HepG2 (cell line): ENCODE results near the gene FANCD2. TPM values are rescaled to one million over a fixed set of nuclear protein-coding genes. Genes with fewer than 3 reads are reported as not detected.
A peak's percentile ranks its signal among the peaks of the same experiment; 100 is the strongest.

Experiments used
- ARID2 ChIP-seq: sonication (generic); formaldehyde crosslinking; IDR thresholded peaks from 2 replicates; pipeline ENCODE4 v1.8.1; 2022; ENCODE audit warnings: mild to moderate bottlenecking, missing genetic modification reagents, borderline replicate concordance
- ARID4A ChIP-seq: sonication (generic); formaldehyde crosslinking; IDR thresholded peaks from 2 replicates; pipeline ENCODE4 v1.5.0; 2020; ENCODE audit warnings: mild to moderate bottlenecking, missing genetic modification reagents, borderline replicate concordance
- CEBPB ChIP-seq: IDR thresholded peaks from 2 replicates; pipeline ENCODE4 v1.6.1; 2011; ENCODE audit warnings: low read depth, low read length, improper control_type of control experiment, borderline replicate concordance
- CEBPG ChIP-seq: IDR thresholded peaks from 2 replicates; pipeline ENCODE4 v1.6.1; 2016
- GPBP1L1 ChIP-seq: sonication (generic); formaldehyde crosslinking; IDR thresholded peaks from 2 replicates; pipeline ENCODE4 v1.5.0; 2020; ENCODE audit warnings: mild to moderate bottlenecking, missing genetic modification reagents
- NR2F1 ChIP-seq, 2 experiments: fragments of 450-650 bp in 1 of 2; formaldehyde crosslinking in 1 of 2; IDR thresholded peaks; 2 replicates each; pipeline versions ENCODE4 v1.5.0 to v1.6.1; 2016 to 2020; ENCODE audit warnings: mild to moderate bottlenecking in 1 of 2, missing compliant biosample characterization in 1 of 2, missing genetic modification reagents in 1 of 2, moderate library complexity in 1 of 2
- NR2F6 ChIP-seq, 2 experiments: IDR thresholded peaks; 2 replicates each; pipeline ENCODE4 v1.6.1; 2016; ENCODE audit warnings: antibody characterized with exemption in 1 of 2, mild to moderate bottlenecking in 1 of 2
- SAP130 ChIP-seq: IDR thresholded peaks from 2 replicates; pipeline ENCODE4 v1.6.1; 2016; ENCODE audit warnings: low read depth
- SP140L ChIP-seq: sonication (generic); formaldehyde crosslinking; IDR thresholded peaks from 2 replicates; pipeline ENCODE4 v1.4.0; 2020; ENCODE audit warnings: missing genetic modification reagents, borderline replicate concordance
- ZFX ChIP-seq: sonication (generic); formaldehyde crosslinking; IDR thresholded peaks from 2 replicates; pipeline ENCODE4 v1.4.0; 2020; ENCODE audit warnings: mild to moderate bottlenecking, low read depth, missing genetic modification reagents, moderate library complexity
- ZNF292 ChIP-seq: sonication (generic); formaldehyde crosslinking; IDR thresholded peaks from 2 replicates; pipeline ENCODE4 v1.8.1; 2022; ENCODE audit warnings: mild to moderate bottlenecking, low read depth, missing genetic modification reagents, borderline replicate concordance
- ZNF367 ChIP-seq: sonication (generic); formaldehyde crosslinking; IDR thresholded peaks from 2 replicates; pipeline ENCODE4 v1.4.0; 2020; ENCODE audit warnings: missing genetic modification reagents, borderline replicate concordance
- polyA plus RNA-seq, 8 experiments: library from polyadenylated mRNA; depleted of rRNA in 3 of 8; stranded (reverse) in 7 of 8; unstranded in 1 of 8; fragments of >200 nt; fragmentation: Illumina TruSeq in 4 of 8; extraction: Trizol in 4 of 8; gene quantifications; 2 replicates each; pipeline versions ENCODE4 v1.2.1 to v1.2.3, GENCODE V29; 2011 to 2016; ENCODE audit warnings: low read depth in 4 of 8, missing spikeins in 1 of 8, mixed read lengths in 1 of 8; ENCODE audit not compliant: insufficient read depth in 1 of 8
- total RNA-seq, 5 experiments: library from RNA; depleted of rRNA; stranded (reverse); fragments of >200 nt; fragmentation: Illumina TruSeq; extraction: Trizol; gene quantifications; 2 replicates each; pipeline ENCODE4 v1.2.3, GENCODE V29; 2016; ENCODE audit warnings: low read depth in 1 of 5
- TF ChIP-seq, protein P1 (sequence below), 2 experiments: sonication (generic) in 1 of 2; formaldehyde crosslinking in 1 of 2; IDR thresholded peaks; 2 replicates each; pipeline versions ENCODE4 v1.4.0 to v1.6.1; 2018 to 2020; ENCODE audit warnings: missing genetic modification reagents in 2 of 2, borderline replicate concordance in 1 of 2, low read depth in 1 of 2, mild to moderate bottlenecking in 1 of 2, missing biosample characterization in 1 of 2
- TF ChIP-seq, protein P2 (sequence below): sonication (generic); formaldehyde crosslinking; IDR thresholded peaks from 2 replicates; pipeline ENCODE4 v1.4.0; 2020; ENCODE audit warnings: missing genetic modification reagents
- TF ChIP-seq, protein P3 (sequence below): sonication (generic); formaldehyde crosslinking; IDR thresholded peaks from 2 replicates; pipeline ENCODE4 v1.4.0; 2020; ENCODE audit warnings: mild to moderate bottlenecking, missing genetic modification reagents, borderline replicate concordance

Gene FANCD2
- total and polyA plus RNA-seq, 2 of the 13 experiments (the other 11 are each of a cell fraction or from before 2014, with no cell fraction given) = 10.1 to 42.0 TPM

DNA sequence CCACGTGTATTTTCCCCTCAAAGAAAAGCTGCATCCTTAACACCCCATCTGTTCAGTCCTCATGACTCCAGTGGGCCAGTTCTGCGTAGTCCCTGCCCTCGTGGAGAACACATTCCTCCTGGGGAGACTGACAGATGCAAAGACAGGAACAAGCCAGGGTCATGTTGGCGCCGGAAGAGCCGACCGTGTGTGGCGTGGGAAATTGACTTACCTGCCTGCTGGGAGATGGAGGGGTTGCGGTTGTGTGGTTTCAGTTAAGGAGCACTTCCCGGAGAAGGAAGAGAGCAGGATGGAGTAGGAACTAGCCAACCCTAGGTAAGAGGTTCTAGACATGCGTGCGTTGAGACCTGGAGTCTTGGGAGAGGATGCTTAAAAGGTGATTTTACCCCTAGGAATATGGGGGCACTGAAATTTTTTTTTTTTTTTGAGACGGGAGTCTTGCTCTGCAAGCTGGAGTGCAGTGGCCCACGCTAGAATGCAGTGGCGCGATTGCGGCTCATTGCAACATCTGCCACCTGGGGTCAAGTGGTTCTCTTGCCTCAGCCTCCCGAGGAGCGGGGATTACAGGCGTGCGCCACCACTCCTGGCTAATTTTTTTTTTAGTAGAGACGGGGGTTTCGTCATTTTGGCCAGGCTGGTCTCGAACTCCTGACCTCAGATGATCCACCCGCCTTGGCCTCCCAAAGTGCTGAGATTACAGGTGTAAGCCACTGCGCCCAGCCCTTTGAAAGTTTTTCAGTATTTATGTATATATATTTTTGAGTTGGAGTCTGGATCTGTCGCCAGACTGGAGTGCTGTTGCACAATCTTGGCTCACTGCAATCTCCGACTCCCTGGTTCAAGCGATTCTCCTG lies 116.7 kb downstream of the FANCD2 start (continued):
- TF ChIP-seq ARID4A (CRISPR knock-in tag) = 0 out of 2 replicates have a peak, but pooled peaks have one; percentile 12
- 0 out of 2 replicates have a peak, but pooled peaks have one; percentile 35 for TF ChIP-seq ARID2
- TF ChIP-seq, protein P1, sequence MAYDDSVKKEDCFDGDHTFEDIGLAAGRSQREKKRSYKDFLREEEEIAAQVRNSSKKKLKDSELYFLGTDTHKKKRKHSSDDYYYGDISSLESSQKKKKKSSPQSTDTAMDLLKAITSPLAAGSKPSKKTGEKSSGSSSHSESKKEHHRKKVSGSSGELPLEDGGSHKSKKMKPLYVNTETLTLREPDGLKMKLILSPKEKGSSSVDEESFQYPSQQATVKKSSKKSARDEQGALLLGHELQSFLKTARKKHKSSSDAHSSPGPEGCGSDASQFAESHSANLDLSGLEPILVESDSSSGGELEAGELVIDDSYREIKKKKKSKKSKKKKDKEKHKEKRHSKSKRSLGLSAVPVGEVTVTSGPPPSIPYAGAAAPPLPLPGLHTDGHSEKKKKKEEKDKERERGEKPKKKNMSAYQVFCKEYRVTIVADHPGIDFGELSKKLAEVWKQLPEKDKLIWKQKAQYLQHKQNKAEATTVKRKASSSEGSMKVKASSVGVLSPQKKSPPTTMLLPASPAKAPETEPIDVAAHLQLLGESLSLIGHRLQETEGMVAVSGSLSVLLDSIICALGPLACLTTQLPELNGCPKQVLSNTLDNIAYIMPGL (CRISPR knock-in tag; IDR thresholded peaks at IDR 0.05; ENCODE audit: borderline replicate concordance in 1 of 2, low read depth in 1 of 2) = no peak
- 0 out of 2 replicates have a peak, but pooled peaks have one; percentile 16 for TF ChIP-seq ZNF292 (CRISPR knock-in tag)
- peak; percentile 83; the same call in 1 of the 2 replicates for TF ChIP-seq CEBPB
- peak; percentile 34; the same call in 1 of the 2 replicates for TF ChIP-seq SAP130 (CRISPR knock-in tag)
- TF ChIP-seq ZFX (CRISPR knock-in tag) = peak; percentile 5; the same call in 1 of the 2 replicates
- peak in 1 of 2 experiments; percentile 32; a peak in 1 of 4 replicates for TF ChIP-seq NR2F1 (CRISPR knock-in tag; IDR thresholded peaks at IDR 0.05)
- no peak for TF ChIP-seq ZNF367 (CRISPR knock-in tag)
- TF ChIP-seq, protein P2, sequence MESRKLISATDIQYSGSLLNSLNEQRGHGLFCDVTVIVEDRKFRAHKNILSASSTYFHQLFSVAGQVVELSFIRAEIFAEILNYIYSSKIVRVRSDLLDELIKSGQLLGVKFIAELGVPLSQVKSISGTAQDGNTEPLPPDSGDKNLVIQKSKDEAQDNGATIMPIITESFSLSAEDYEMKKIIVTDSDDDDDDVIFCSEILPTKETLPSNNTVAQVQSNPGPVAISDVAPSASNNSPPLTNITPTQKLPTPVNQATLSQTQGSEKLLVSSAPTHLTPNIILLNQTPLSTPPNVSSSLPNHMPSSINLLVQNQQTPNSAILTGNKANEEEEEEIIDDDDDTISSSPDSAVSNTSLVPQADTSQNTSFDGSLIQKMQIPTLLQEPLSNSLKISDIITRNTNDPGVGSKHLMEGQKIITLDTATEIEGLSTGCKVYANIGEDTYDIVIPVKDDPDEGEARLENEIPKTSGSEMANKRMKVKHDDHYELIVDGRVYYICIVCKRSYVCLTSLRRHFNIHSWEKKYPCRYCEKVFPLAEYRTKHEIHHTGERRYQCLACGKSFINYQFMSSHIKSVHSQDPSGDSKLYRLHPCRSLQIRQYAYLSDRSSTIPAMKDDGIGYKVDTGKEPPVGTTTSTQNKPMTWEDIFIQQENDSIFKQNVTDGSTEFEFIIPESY (CRISPR knock-in tag) = peak; percentile 89; the same call in 1 of the 2 replicates
- TF ChIP-seq, protein P3, sequence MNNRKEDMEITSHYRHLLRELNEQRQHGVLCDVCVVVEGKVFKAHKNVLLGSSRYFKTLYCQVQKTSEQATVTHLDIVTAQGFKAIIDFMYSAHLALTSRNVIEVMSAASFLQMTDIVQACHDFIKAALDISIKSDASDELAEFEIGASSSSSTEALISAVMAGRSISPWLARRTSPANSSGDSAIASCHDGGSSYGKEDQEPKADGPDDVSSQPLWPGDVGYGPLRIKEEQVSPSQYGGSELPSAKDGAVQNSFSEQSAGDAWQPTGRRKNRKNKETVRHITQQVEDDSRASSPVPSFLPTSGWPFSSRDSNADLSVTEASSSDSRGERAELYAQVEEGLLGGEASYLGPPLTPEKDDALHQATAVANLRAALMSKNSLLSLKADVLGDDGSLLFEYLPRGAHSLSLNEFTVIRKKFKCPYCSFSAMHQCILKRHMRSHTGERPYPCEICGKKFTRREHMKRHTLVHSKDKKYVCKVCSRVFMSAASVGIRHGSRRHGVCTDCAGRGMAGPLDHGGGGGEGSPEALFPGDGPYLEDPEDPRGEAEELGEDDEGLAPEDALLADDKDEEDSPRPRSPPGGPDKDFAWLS (CRISPR knock-in tag) = no peak
- peak; percentile 59; the same call in 1 of the 2 replicates for TF ChIP-seq CEBPG (CRISPR knock-in tag)
- TF ChIP-seq GPBP1L1 (CRISPR knock-in tag) = no peak
- no peak for TF ChIP-seq SP140L
- peak; percentile 50; the same call in 1 of the 2 replicates for TF ChIP-seq NR2F6 (IDR thresholded peaks at IDR 0.05)
- no peak for TF ChIP-seq NR2F6 (CRISPR knock-in tag; IDR thresholded peaks at IDR 0.05)
